ENCODE results near the gene COX5B.

GRCh38 chr2:97657986-97658690, 12.3 kb downstream of the COX5B start:
- TF ChIP-seq RAD21 (conservative IDR thresholded peaks at IDR 0.05) (no peak), CTCF (IDR thresholded peaks at IDR 0.05; ENCODE audit: poor library complexity, severe bottlenecking) (no peak), EZH2 (IDR thresholded peaks at IDR 0.05; ENCODE audit: borderline replicate concordance, insufficient read depth, low read length, poor library complexity, severe bottlenecking) (no peak), POLR2AphosphoS5 (IDR thresholded peaks at IDR 0.05) (no peak), REST (IDR thresholded peaks at IDR 0.05; ENCODE audit: borderline replicate concordance) (no peak), SMC3 (conservative IDR thresholded peaks at IDR 0.05; ENCODE audit: poor library complexity) (no peak), MXI1 (conservative IDR thresholded peaks at IDR 0.05; ENCODE audit: poor library complexity, severe bottlenecking) (no peak), EP300 (conservative IDR thresholded peaks at IDR 0.05; ENCODE audit: poor library complexity, severe bottlenecking) (no peak), TAF1 (IDR thresholded peaks at IDR 0.05; ENCODE audit: low read depth) (no peak)
